H9 (cell line): ENCODE results near the gene CCDC69. TPM values are rescaled to one million over a fixed set of nuclear protein-coding genes. Genes with fewer than 3 reads are reported as not detected.

Experiments used
- DNase-seq: peaks from one replicate; pipeline ENCODE4 v3.0.0-alpha.2; 2017
- H2AFZ ChIP-seq: one replicate; pipeline ENCODE4 v1.6.1; 2013; ENCODE audit warnings: mild to moderate bottlenecking, low read length, control low read depth, moderate library complexity
- H2AK5ac ChIP-seq: 2 replicates; pipeline ENCODE4 v1.6.1; 2013; ENCODE audit warnings: low read length, control low read depth, mixed read lengths; ENCODE audit not compliant: insufficient read length
- H2BK120ac ChIP-seq: one replicate; pipeline ENCODE4 v1.6.1; 2013; ENCODE audit warnings: low read depth, mild to moderate bottlenecking, low read length, control low read depth, inconsistent platforms; ENCODE audit not compliant: poor library complexity, severe bottlenecking
- H2BK12ac ChIP-seq: 2 replicates; pipeline ENCODE4 v1.6.1; 2013; ENCODE audit warnings: low read length, control low read depth, mixed read lengths, low read depth; ENCODE audit not compliant: insufficient read length
- H2BK15ac ChIP-seq: 2 replicates; pipeline ENCODE4 v1.6.1; 2013; ENCODE audit warnings: low read depth, low read length, control low read depth
- H2BK20ac ChIP-seq: one replicate; pipeline ENCODE4 v1.6.1; 2013; ENCODE audit warnings: low read depth, mild to moderate bottlenecking, low read length, control low read depth, inconsistent platforms; ENCODE audit not compliant: poor library complexity, severe bottlenecking
- H2BK5ac ChIP-seq: 2 replicates; pipeline ENCODE4 v1.6.1; 2013; ENCODE audit warnings: low read length, control low read depth, mixed read lengths; ENCODE audit not compliant: insufficient read length
- H3K14ac ChIP-seq: 2 replicates; pipeline ENCODE4 v1.6.1; 2013; ENCODE audit warnings: low read length, control low read depth; ENCODE audit not compliant: insufficient read depth
- H3K18ac ChIP-seq: 2 replicates; pipeline ENCODE4 v1.6.1; 2013; ENCODE audit warnings: low read depth, mild to moderate bottlenecking, mixed read lengths, low read length, control low read depth; ENCODE audit not compliant: insufficient read length
- H3K23ac ChIP-seq: 2 replicates; pipeline ENCODE4 v1.6.1; 2013; ENCODE audit warnings: low read length, control low read depth, mixed read lengths, low read depth; ENCODE audit not compliant: insufficient read length
- H3K23me2 ChIP-seq: 2 replicates; pipeline ENCODE4 v1.6.1; 2013; ENCODE audit warnings: low read depth, mild to moderate bottlenecking, mixed read lengths, low read length, control low read depth; ENCODE audit not compliant: insufficient read length, poor library complexity, severe bottlenecking
- H3K27ac ChIP-seq: 2 replicates; pipeline ENCODE4 v1.5.1; 2013; ENCODE audit warnings: low read length, control low read depth, mixed read lengths, low read depth; ENCODE audit not compliant: insufficient read length
- H3K27me3 ChIP-seq: 2 replicates; pipeline ENCODE4 v1.6.1; 2013; ENCODE audit warnings: low read length, control low read depth, inconsistent platforms; ENCODE audit not compliant: insufficient read depth
- H3K4ac ChIP-seq: 2 replicates; pipeline ENCODE4 v1.6.1; 2013; ENCODE audit warnings: low read depth, mild to moderate bottlenecking, control low read depth, inconsistent platforms, low read length, moderate library complexity
- H3K4me1 ChIP-seq: 2 replicates; pipeline ENCODE4 v1.6.1; 2013; ENCODE audit warnings: low read length, control low read depth, inconsistent platforms; ENCODE audit not compliant: insufficient read depth
- H3K4me2 ChIP-seq: 2 replicates; pipeline ENCODE4 v1.6.1; 2013; ENCODE audit warnings: low read length, control low read depth, mixed read lengths; ENCODE audit not compliant: insufficient read length, insufficient read depth
- H3K56ac ChIP-seq: 2 replicates; pipeline ENCODE4 v1.6.1; 2013; ENCODE audit warnings: low read depth, mild to moderate bottlenecking, mixed read lengths, low read length, control low read depth; ENCODE audit not compliant: insufficient read length
- H3K79me1 ChIP-seq: 2 replicates; pipeline ENCODE4 v1.6.1; 2013; ENCODE audit warnings: low read depth, mild to moderate bottlenecking, moderate library complexity, low read length, control low read depth, inconsistent platforms; ENCODE audit not compliant: insufficient read depth, poor library complexity, severe bottlenecking
- H3K79me2 ChIP-seq: 2 replicates; pipeline ENCODE4 v1.6.1; 2013; ENCODE audit warnings: low read length, control low read depth, inconsistent platforms; ENCODE audit not compliant: insufficient read depth
- H3K9ac ChIP-seq: 2 replicates; pipeline ENCODE4 v1.6.1; 2013; ENCODE audit warnings: low read length, control low read depth, mixed read lengths; ENCODE audit not compliant: insufficient read length; ENCODE audit errors: extremely low read depth
- H3K9me3 ChIP-seq: one replicate; pipeline ENCODE4 v1.6.1; 2013; ENCODE audit warnings: low read depth, low read length, inconsistent platforms; ENCODE audit not compliant: control insufficient read depth
- H3T11ph ChIP-seq: one replicate; pipeline ENCODE4 v1.6.1; 2013; ENCODE audit warnings: mild to moderate bottlenecking, low read length, control low read depth, inconsistent platforms
- H4K20me1 ChIP-seq: one replicate; pipeline ENCODE4 v1.6.1; 2013; ENCODE audit not compliant: control insufficient read depth, insufficient read length, insufficient read depth
- H4K5ac ChIP-seq: 2 replicates; pipeline ENCODE4 v1.6.1; 2013; ENCODE audit warnings: low read depth, mild to moderate bottlenecking, mixed read lengths, low read length, control low read depth; ENCODE audit not compliant: insufficient read length
- H4K8ac ChIP-seq: replicated peaks from 2 replicates; pipeline ENCODE4 v1.6.1; 2013; ENCODE audit warnings: low read length, control low read depth, mixed read lengths, low read depth; ENCODE audit not compliant: insufficient read length
- H4K91ac ChIP-seq: 2 replicates; pipeline ENCODE4 v1.6.1; 2013; ENCODE audit warnings: low read depth, mild to moderate bottlenecking, moderate library complexity, mixed read lengths, low read length, control low read depth; ENCODE audit not compliant: insufficient read length
- H3K27ac Mint-ChIP-seq, 3 experiments: 2 replicates in 2 of 3; 3 replicates in 1 of 3; pipeline ENCODE4 v1.8.0; 2020 to 2021; ENCODE audit warnings: mixed read lengths in 3 of 3, mild to moderate bottlenecking in 1 of 3, moderate library complexity in 1 of 3
- H3K27me3 Mint-ChIP-seq: 2 replicates; pipeline ENCODE4 v1.8.0; 2021; ENCODE audit warnings: low read depth, mild to moderate bottlenecking, moderate library complexity, mixed read lengths
- H3K36me3 Mint-ChIP-seq, 3 experiments: 2 replicates in 2 of 3; 3 replicates in 1 of 3; pipeline ENCODE4 v1.8.0; 2020 to 2021; ENCODE audit warnings: low read depth in 3 of 3, mixed read lengths in 3 of 3; ENCODE audit not compliant: insufficient read depth in 1 of 3
- H3K4me1 Mint-ChIP-seq, 2 experiments: 2 replicates each; pipeline ENCODE4 v1.8.0; 2020; ENCODE audit warnings: mixed read lengths in 2 of 2
- H3K4me3 Mint-ChIP-seq, 2 experiments: 2 replicates in 1 of 2; 3 replicates in 1 of 2; pipeline ENCODE4 v1.8.0; 2020 to 2021; ENCODE audit warnings: mild to moderate bottlenecking in 2 of 2, mixed read lengths in 2 of 2, moderate library complexity in 1 of 2
- H3K9me3 Mint-ChIP-seq, 2 experiments: 2 replicates in 1 of 2; 3 replicates in 1 of 2; pipeline ENCODE4 v1.8.0; 2020; ENCODE audit warnings: mild to moderate bottlenecking in 2 of 2, mixed read lengths in 2 of 2, moderate library complexity in 1 of 2
- WGBS: extraction: QIAGEN DNeasy Blood & Tissue Kit; methylation state at CpG from one replicate; pipeline ENCODE4 v1.1.7; 2013; ENCODE audit warnings: missing lambda C conversion rate, low lambda C conversion rate, mixed read lengths; ENCODE audit not compliant: insufficient read length; ENCODE audit errors: extremely low coverage; 5-methylcytosine and 5-hydroxymethylcytosine counted together
- total RNA-seq: library from RNA; stranded (reverse); gene quantifications from 2 replicates; pipeline ENCODE4 v1.2.1, GENCODE V29; 2021
- TF ChIP-seq, protein P1 (sequence below): fragments of 200-600 bp; sonication (generic); conservative IDR thresholded peaks from 3 replicates; pipeline ENCODE4 v1.8.0; 2021; ENCODE audit warnings: antibody characterized with exemption, mild to moderate bottlenecking

CCDC69 gene
- total RNA-seq, 1 experiment from 2014 or later = 5.3 TPM

GRCh38 chr5:151245680-151246219 lies 21.9 kb upstream of the CCDC69 start:
- WGBS = no CpG with 5 or more reads among the region's 4 CpGs

More at GRCh38 chr5:151245680-151246219, 21.9 kb upstream of the CCDC69 start:
- Mint-ChIP-seq H3K4me1 (peaks cover 16 to 21% of the 10 kb centered on the region in 2 experiments), H3K27me3 (peaks cover 2% of the 10 kb centered on the region; the same call in 1 of the 2 replicates), H3K27ac (no peak overlapping the region), H3K36me3 (no peaks in the 10 kb centered on the region), H3K4me3 (no peak overlapping the region), H3K9me3 (peaks cover 0 to under 1% of the 10 kb centered on the region in 2 experiments; a peak in 2 of 5 replicates)
- Histone ChIP-seq H3K23me2 (no peaks in the 10 kb centered on the region), H3K79me2 (no peaks in the 10 kb centered on the region), H3K27ac (no peak overlapping the region), H3K9ac (no peak overlapping the region), H2BK120ac (no peak overlapping the region), H3K56ac (no peak overlapping the region), H2AFZ (no peak overlapping the region), H3T11ph (no peak overlapping the region), H3K4me1 (peaks cover 2% of the 10 kb centered on the region; the same call in 1 of the 2 replicates), H4K5ac (no peak overlapping the region), H3K4ac (no peak overlapping the region), H4K20me1 (no peaks in the 10 kb centered on the region), H3K27me3 (no peaks in the 10 kb centered on the region; the same call in 1 of the 2 replicates), H3K18ac (no peak overlapping the region), H3K14ac (no peak overlapping the region), H4K8ac (no peak overlapping the region), H2AK5ac (no peak overlapping the region), H2BK5ac (no peak overlapping the region), H3K79me1 (no peaks in the 10 kb centered on the region), H2BK12ac (no peak overlapping the region), H3K23ac (no peak overlapping the region), H2BK20ac (no peak overlapping the region), H3K4me2 (no peak overlapping the region), H3K9me3 (no peaks in the 10 kb centered on the region), H4K91ac (no peak overlapping the region), H2BK15ac (no peak overlapping the region)
- TF ChIP-seq, protein P1, sequence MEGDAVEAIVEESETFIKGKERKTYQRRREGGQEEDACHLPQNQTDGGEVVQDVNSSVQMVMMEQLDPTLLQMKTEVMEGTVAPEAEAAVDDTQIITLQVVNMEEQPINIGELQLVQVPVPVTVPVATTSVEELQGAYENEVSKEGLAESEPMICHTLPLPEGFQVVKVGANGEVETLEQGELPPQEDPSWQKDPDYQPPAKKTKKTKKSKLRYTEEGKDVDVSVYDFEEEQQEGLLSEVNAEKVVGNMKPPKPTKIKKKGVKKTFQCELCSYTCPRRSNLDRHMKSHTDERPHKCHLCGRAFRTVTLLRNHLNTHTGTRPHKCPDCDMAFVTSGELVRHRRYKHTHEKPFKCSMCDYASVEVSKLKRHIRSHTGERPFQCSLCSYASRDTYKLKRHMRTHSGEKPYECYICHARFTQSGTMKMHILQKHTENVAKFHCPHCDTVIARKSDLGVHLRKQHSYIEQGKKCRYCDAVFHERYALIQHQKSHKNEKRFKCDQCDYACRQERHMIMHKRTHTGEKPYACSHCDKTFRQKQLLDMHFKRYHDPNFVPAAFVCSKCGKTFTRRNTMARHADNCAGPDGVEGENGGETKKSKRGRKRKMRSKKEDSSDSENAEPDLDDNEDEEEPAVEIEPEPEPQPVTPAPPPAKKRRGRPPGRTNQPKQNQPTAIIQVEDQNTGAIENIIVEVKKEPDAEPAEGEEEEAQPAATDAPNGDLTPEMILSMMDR = no peak
- no peak for DNase-seq
